OCI-LY3 (cell line): Measurements from ENCODE around the gene ATP2C2.

Experiments used
- H2AFZ ChIP-seq: fragments of 200-600, 300-600 bp; shearing (Covaris generic); 2 replicates; pipeline ENCODE4 v1.6.0; 2014; ENCODE audit warnings: antibody characterized with exemption, low read depth, low read length
- H3K27ac ChIP-seq: fragments of 200-600, 300-600 bp; sonication (generic); 2 replicates; pipeline ENCODE4 v1.5.1; 2014; ENCODE audit warnings: mild to moderate bottlenecking, low read length, moderate library complexity, mixed read lengths
- H3K27me3 ChIP-seq: fragments of 200-600, 300-600 bp; sonication (generic); 2 replicates; pipeline ENCODE4 v1.6.1; 2014; ENCODE audit warnings: low read depth, low read length, mixed read lengths
- H3K36me3 ChIP-seq: fragments of 200-600, 300-600 bp; sonication (generic); replicated peaks from 2 replicates; pipeline ENCODE3; 2014; ENCODE audit warnings: low read depth, low read length, mixed read lengths
- H3K4me1 ChIP-seq: fragments of 300-600, 200-600 bp; sonication (generic); 2 replicates; pipeline ENCODE4 v1.6.1; 2014; ENCODE audit warnings: low read length, mixed read lengths
- H3K4me2 ChIP-seq: fragments of 200-600, 300-600 bp; sonication (generic); 2 replicates; pipeline ENCODE4 v1.6.1; 2014; ENCODE audit warnings: low read length, mixed read lengths
- H3K4me3 ChIP-seq: fragments of 300-600, 200-600 bp; sonication (generic); 2 replicates; pipeline ENCODE4 v1.5.1; 2014; ENCODE audit warnings: antibody characterized with exemption, mild to moderate bottlenecking, low read length, moderate library complexity
- H3K79me2 ChIP-seq: fragments of 300-600, 200-600 bp; shearing (Covaris generic); 2 replicates; pipeline ENCODE4 v1.6.1; 2014; ENCODE audit warnings: mild to moderate bottlenecking, low read length, mixed read lengths
- H3K9ac ChIP-seq: fragments of 300-600, 200-600 bp; shearing (Covaris generic); 2 replicates; pipeline ENCODE4 v1.6.0; 2014; ENCODE audit warnings: mild to moderate bottlenecking, low read length, moderate library complexity
- H3K9me3 ChIP-seq: fragments of 200-600, 300-600 bp; shearing (Covaris generic); 2 replicates; pipeline ENCODE4 v1.6.1; 2014; ENCODE audit warnings: low read length, mixed read lengths; ENCODE audit not compliant: insufficient read depth
- H4K20me1 ChIP-seq: fragments of 200-600, 300-600 bp; sonication (generic); 2 replicates; pipeline ENCODE4 v1.6.1; 2016; ENCODE audit warnings: low read length, mixed read lengths; ENCODE audit not compliant: insufficient read depth
- CTCF ChIP-seq: fragments of 200-600, 300-600 bp; sonication (generic); IDR thresholded peaks from 2 replicates; pipeline ENCODE4 v1.5.1; 2014; ENCODE audit warnings: antibody characterized with exemption, low read length, low read depth
- EZH2phosphoT487 ChIP-seq: fragments of 200-600 bp; shearing (Covaris generic); IDR thresholded peaks from 2 replicates; pipeline ENCODE4 v1.6.1; 2018; ENCODE audit warnings: antibody characterized with exemption, mixed run types, low read depth

Gene ATP2C2

GRCh38 chr16:84444476-84444875 lies 76.1 kb downstream of the ATP2C2 start:
- Histone ChIP-seq H3K4me1 (no peaks in the 10 kb centered on the region), H3K9me3 (no peaks in the 10 kb centered on the region), H3K79me2 (no peaks in the 10 kb centered on the region), H3K27ac (no peak overlapping the region), H3K4me3 (no peak overlapping the region), H3K36me3 (no peaks in the 10 kb centered on the region), H3K4me2 (no peak overlapping the region), H3K27me3 (peaks cover 11% of the 10 kb centered on the region; the same call in 1 of the 2 replicates), H4K20me1 (no peaks in the 10 kb centered on the region), H3K9ac (no peak overlapping the region), H2AFZ (no peak overlapping the region)
- TF ChIP-seq EZH2phosphoT487 (no peak), CTCF (no peak)

GRCh38 chr16:84446084-84446483 lies 77.7 kb downstream of the ATP2C2 start:
- Histone ChIP-seq H3K4me1 (no peaks in the 10 kb centered on the region), H3K4me2 (no peak overlapping the region), H3K79me2 (no peaks in the 10 kb centered on the region), H3K9me3 (no peaks in the 10 kb centered on the region), H4K20me1 (no peaks in the 10 kb centered on the region), H3K27me3 (peaks cover 11% of the 10 kb centered on the region; the same call in 1 of the 2 replicates), H3K36me3 (no peaks in the 10 kb centered on the region), H3K27ac (no peak overlapping the region), H3K9ac (no peak overlapping the region), H3K4me3 (no peak overlapping the region), H2AFZ (no peak overlapping the region)
- TF ChIP-seq EZH2phosphoT487, result no peak
- TF ChIP-seq CTCF, result no peak

- Histone ChIP-seq H3K27me3 (peaks cover 11% of the 10 kb centered on the region; the same call in 1 of the 2 replicates), H3K4me3 (no peak overlapping the region), H3K27ac (no peak overlapping the region), H3K4me2 (no peak overlapping the region), H2AFZ (no peak overlapping the region), H3K4me1 (no peaks in the 10 kb centered on the region), H4K20me1 (no peaks in the 10 kb centered on the region), H3K9ac (no peak overlapping the region), H3K9me3 (no peaks in the 10 kb centered on the region), H3K36me3 (no peaks in the 10 kb centered on the region), H3K79me2 (no peaks in the 10 kb centered on the region)
- no peak for TF ChIP-seq CTCF
- TF ChIP-seq EZH2phosphoT487, result no peak
Measured at GRCh38 chr16:84446596-84447392, 78.5 kb downstream of the ATP2C2 start.

GRCh38 chr16:84448444-84448843 lies 80.1 kb downstream of the ATP2C2 start:
- Histone ChIP-seq H2AFZ (no peak overlapping the region), H3K4me3 (no peak overlapping the region), H3K27ac (no peak overlapping the region), H3K4me2 (no peak overlapping the region), H3K27me3 (peaks cover 11% of the 10 kb centered on the region; the same call in 1 of the 2 replicates), H3K4me1 (no peaks in the 10 kb centered on the region), H3K9me3 (no peaks in the 10 kb centered on the region), H3K9ac (no peak overlapping the region), H4K20me1 (no peaks in the 10 kb centered on the region), H3K36me3 (no peaks in the 10 kb centered on the region), H3K79me2 (no peaks in the 10 kb centered on the region)
- TF ChIP-seq EZH2phosphoT487 (no peak), CTCF (no peak)
